HFFc6 (cell line): ENCODE data around the gene PRMT1. TPM values are rescaled to one million over a fixed set of nuclear protein-coding genes. Genes with fewer than 3 reads are reported as not detected.

Source experiments
- DNase-seq: peaks from one replicate; pipeline ENCODE4 v3.0.0-alpha.2; 2018
- H3K27ac Mint-ChIP-seq: 2 replicates; pipeline ENCODE4 v1.8.0; 2020; ENCODE audit warnings: mild to moderate bottlenecking, mixed read lengths
- H3K27me3 Mint-ChIP-seq: 2 replicates; pipeline ENCODE4 v1.8.0; 2021; ENCODE audit warnings: mild to moderate bottlenecking, moderate library complexity, mixed read lengths; ENCODE audit not compliant: insufficient read depth
- H3K36me3 Mint-ChIP-seq: 2 replicates; pipeline ENCODE4 v1.8.0; 2021; ENCODE audit warnings: low read depth, mixed read lengths
- H3K4me1 Mint-ChIP-seq: 2 replicates; pipeline ENCODE4 v1.8.0; 2020; ENCODE audit warnings: low read depth, mixed read lengths
- H3K4me3 Mint-ChIP-seq: 2 replicates; pipeline ENCODE4 v1.8.0; 2020; ENCODE audit warnings: mild to moderate bottlenecking, moderate library complexity, mixed read lengths
- H3K9me3 Mint-ChIP-seq: 2 replicates; pipeline ENCODE4 v1.8.0; 2020; ENCODE audit warnings: mild to moderate bottlenecking, mixed read lengths
- CTCF ChIP-seq: fragments of 200-600 bp; sonication (generic); IDR thresholded peaks from 2 replicates; pipeline ENCODE4 v1.5.0; 2021; ENCODE audit warnings: antibody characterized with exemption, mild to moderate bottlenecking
- total RNA-seq, 6 experiments: library from RNA; stranded (reverse); fragmentation: NEBNext Ultra II Directional; extraction: Animal tissue kit (Norgen Biotek cat#: 25700); gene quantifications; 2 replicates in 1 of 6; 3 replicates in 5 of 6; pipeline ENCODE4 v1.2.3, GENCODE V29; 2021

The PRMT1 gene
- total RNA-seq, 6 experiments from 2014 or later = 209 to 226 (median 217) TPM

DNA sequence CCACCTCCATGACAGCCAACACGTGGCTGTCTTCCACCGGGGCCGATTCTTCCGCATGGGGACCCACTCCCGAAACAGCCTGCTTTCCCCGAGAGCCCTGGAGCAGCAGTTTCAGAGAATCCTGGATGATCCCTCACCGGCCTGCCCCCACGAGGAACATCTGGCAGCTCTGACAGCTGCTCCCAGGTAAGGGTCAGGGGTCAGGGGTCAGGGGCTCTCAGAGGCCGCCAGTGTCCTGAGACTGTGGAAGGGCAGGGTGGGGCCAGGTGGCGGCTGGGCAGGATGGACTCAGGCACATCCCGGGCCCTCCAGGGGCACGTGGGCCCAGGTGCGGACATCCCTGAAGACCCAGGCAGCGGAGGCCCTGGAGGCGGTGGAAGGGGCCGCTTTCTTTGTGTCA lies 28.8 kb downstream of the PRMT1 start:
- Mint-ChIP-seq H3K4me1 (peaks cover 8% of the 10 kb centered on the region), H3K27ac (no peak overlapping the region), H3K27me3 (peaks cover 5% of the 10 kb centered on the region), H3K9me3 (no peaks in the 10 kb centered on the region), H3K36me3 (peaks cover 18% of the 10 kb centered on the region), H3K4me3 (no peak overlapping the region)
- no peak for TF ChIP-seq CTCF
- DNase-seq = no peak

DNA sequence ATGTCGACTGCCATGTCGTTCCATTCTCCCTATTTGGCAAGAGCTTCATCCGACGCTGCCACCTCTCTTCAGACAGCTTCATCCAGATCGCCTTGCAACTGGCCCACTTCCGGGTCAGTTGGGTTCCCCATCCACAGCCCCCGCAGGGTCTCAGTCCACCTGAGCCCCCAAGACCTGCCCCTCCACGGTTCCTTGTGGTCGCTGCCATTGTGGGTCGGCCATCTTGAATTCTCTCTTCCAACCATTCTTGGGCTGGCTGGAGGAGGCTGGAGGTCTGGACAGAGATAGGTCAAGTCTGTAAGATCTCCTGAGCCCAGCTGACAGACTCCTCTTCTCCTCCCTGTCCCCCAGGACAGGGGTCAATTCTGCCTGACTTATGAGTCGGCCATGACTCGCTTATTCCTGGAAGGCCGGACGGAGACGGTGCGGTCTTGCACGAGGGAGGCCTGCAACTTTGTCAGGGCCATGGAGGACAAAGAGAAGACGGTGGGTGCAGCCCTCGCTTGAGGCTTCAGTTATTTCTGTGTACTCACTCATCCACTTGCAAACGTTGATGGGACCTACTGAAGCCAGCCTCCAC lies 33.4 kb downstream of the PRMT1 start:
- peak; percentile 53 for DNase-seq
- Mint-ChIP-seq H3K36me3 (peaks cover 32% of the 10 kb centered on the region), H3K4me3 (no peak overlapping the region), H3K27me3 (peaks cover 8% of the 10 kb centered on the region), H3K9me3 (no peaks in the 10 kb centered on the region), H3K4me1 (peaks cover 14% of the 10 kb centered on the region), H3K27ac (peak overlapping the region; percentile 69)
- no peak for TF ChIP-seq CTCF

- no peak for TF ChIP-seq CTCF
- H3K27me3 Mint-ChIP-seq = peaks cover 6% of the 10 kb centered on the region
- no peaks in the 10 kb centered on the region for H3K9me3 Mint-ChIP-seq
- peaks cover 32% of the 10 kb centered on the region for H3K36me3 Mint-ChIP-seq
- peak; percentile 73 for DNase-seq
- H3K27ac Mint-ChIP-seq = peak overlapping the region; percentile 18; the same call in 1 of the 2 replicates
- peaks cover 18% of the 10 kb centered on the region for H3K4me1 Mint-ChIP-seq
- H3K4me3 Mint-ChIP-seq = peak overlapping the region; percentile 50; the same call in 1 of the 2 replicates
These were observed 35.4 kb downstream of the PRMT1 start for GRCh38 chr19:49712397-49712859.

GRCh38 chr19:49713236-49713845 lies 36.3 kb downstream of the PRMT1 start:
- no peak for TF ChIP-seq CTCF
- H3K9me3 Mint-ChIP-seq = no peaks in the 10 kb centered on the region
- H3K27me3 Mint-ChIP-seq = peaks cover 6% of the 10 kb centered on the region
- no peak overlapping the region for H3K27ac Mint-ChIP-seq
- H3K4me1 Mint-ChIP-seq = peaks cover 22% of the 10 kb centered on the region
- no peak overlapping the region for H3K4me3 Mint-ChIP-seq
- DNase-seq = no peak
- H3K36me3 Mint-ChIP-seq = peaks cover 32% of the 10 kb centered on the region

- no peak for DNase-seq
- Mint-ChIP-seq H3K9me3 (no peaks in the 10 kb centered on the region), H3K4me3 (no peak overlapping the region), H3K36me3 (peaks cover 13% of the 10 kb centered on the region), H3K27me3 (peaks cover 3% of the 10 kb centered on the region), H3K4me1 (peaks cover 12% of the 10 kb centered on the region), H3K27ac (peak overlapping the region; percentile 31; the same call in 1 of the 2 replicates)
- TF ChIP-seq CTCF = no peak
These were observed 39.1 kb downstream of the PRMT1 start for GRCh38 chr19:49716154-49716553.
